Measurements from ENCODE around the gene FOXL1.

The FOXL1 gene

DNA sequence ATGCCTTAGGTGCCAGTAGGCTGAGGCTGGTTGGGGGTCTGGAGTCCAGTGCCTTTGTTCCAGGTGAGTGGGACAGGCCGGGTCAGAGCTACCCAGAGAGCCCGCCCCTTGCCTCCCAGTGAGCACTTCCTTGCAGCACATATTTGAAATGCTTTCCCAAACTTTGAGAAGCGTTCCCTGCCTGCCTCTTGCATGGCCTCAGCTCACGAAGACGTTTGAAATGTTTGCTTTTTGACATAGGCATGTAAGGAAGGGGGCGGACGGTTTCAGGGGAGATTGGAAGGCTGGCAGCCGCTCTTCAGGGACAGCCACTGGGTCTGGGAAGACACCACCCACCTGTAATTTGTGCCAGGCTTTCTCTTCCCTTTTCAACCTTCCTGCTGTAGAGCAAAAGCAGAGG, 5.1 kb upstream of the FOXL1 start:
- TF ChIP-seq, protein P1, sequence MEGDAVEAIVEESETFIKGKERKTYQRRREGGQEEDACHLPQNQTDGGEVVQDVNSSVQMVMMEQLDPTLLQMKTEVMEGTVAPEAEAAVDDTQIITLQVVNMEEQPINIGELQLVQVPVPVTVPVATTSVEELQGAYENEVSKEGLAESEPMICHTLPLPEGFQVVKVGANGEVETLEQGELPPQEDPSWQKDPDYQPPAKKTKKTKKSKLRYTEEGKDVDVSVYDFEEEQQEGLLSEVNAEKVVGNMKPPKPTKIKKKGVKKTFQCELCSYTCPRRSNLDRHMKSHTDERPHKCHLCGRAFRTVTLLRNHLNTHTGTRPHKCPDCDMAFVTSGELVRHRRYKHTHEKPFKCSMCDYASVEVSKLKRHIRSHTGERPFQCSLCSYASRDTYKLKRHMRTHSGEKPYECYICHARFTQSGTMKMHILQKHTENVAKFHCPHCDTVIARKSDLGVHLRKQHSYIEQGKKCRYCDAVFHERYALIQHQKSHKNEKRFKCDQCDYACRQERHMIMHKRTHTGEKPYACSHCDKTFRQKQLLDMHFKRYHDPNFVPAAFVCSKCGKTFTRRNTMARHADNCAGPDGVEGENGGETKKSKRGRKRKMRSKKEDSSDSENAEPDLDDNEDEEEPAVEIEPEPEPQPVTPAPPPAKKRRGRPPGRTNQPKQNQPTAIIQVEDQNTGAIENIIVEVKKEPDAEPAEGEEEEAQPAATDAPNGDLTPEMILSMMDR (IDR thresholded peaks at IDR 0.05; ENCODE audit: insufficient read depth, missing control alignments) = no peak
- no peak for DNase-seq (ENCODE audit: insufficient read length, low spot score)
- FAIRE-seq = no peak

- no peak for FAIRE-seq
- TF ChIP-seq, protein P1 (IDR thresholded peaks at IDR 0.05; ENCODE audit: insufficient read depth, missing control alignments) = no peak
- no peak for DNase-seq (ENCODE audit: insufficient read length, low spot score)
Measured at GRCh38 chr16:86573646-86574508, 4.5 kb upstream of the FOXL1 start.

DNA sequence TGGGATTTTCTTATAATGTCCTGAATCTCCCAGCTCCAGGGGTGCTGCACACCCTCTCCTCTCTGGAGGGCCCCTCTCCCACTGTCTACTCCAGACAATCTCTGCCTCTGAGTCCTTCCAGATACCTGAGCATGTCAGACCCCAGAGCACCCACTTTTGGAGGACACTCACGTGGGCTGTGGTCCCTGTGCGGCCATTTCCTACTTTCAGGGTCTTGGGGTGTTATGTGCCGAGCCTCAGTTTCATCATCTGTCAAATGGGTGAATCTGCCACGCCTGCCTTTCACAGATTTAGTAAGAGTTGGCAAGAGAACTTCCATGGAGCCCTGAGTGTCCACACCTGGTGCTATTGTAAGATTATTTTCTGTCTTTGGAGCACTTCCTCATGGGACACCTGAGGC, 3.7 kb upstream of the FOXL1 start:
- TF ChIP-seq, protein P1 (IDR thresholded peaks at IDR 0.05; ENCODE audit: insufficient read depth, missing control alignments) = no peak
- FAIRE-seq = no peak
- DNase-seq (ENCODE audit: insufficient read length, low spot score) = no peak

DNA sequence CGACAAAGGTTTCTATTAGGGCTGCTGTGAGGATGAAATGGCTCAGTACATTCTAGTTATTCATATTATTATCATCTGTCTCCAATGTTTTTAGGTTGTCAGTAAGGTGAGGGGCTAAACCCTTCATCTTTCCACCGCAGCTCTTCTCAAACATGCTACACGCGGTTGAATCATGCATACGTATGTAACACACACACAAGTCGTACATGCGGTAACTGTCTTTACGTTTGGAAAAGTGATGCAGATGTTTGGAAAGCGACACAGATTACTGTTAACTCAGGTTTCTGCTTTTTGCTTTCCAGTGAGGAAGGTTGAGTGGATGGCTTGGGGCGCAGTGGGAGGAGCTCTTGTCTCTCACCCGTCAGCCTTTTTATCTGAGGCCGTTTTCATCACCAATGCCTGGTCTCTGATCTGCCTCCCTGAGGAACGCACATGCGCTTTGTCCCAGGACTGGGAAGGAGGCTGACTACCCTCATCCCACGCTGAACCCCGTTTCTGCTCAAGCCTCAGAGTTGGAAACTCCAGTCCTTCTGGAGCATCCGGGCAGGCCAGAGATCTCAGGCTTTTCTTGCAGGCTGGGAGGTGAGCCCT, 3.2 kb upstream of the FOXL1 start:
- TF ChIP-seq, protein P1 (IDR thresholded peaks at IDR 0.05; ENCODE audit: insufficient read depth, missing control alignments) = no peak
- no peak for DNase-seq (ENCODE audit: insufficient read length, low spot score)
- no peak for FAIRE-seq

GRCh38 chr16:86575754-86576557, 2.4 kb upstream of the FOXL1 start:
- no peak for DNase-seq (ENCODE audit: insufficient read length, low spot score)
- FAIRE-seq = no peak
- TF ChIP-seq, protein P1 (IDR thresholded peaks at IDR 0.05; ENCODE audit: insufficient read depth, missing control alignments) = no peak

DNA sequence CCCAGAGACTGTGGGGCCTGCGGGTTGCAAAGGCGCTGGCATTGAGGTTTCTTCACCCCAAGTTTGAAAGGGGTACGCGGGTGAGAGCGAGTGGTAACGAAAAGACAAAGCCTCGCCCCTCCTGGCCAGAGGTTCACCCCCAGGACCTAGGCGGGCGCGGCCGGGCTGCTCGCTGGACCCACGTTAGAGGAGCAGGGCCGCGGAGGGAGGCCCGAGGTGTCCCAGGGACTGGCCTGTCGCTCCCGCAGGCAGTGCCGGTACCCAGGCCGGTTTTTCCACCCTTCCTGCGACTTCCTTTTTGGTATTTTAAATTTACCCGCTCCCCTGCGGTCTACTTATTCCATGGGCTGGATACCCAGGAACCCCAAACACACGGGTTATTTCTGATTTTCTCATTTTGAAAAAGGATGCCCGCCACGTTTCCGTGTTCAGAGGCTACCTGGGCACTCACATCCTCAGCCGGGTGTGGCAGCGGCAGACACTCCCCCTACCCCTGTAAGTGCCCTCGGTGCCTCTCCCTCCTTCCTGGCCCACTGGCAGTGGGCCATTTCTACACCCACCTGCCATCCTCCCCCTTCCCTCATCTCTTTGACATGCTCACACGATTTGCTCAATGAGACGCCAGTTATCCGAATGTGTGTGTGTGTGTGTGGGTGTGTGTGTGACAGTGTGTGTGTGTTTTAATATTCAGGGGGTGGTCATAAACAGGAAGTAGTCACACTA, 1.6 kb upstream of the FOXL1 start:
- DNase-seq (ENCODE audit: insufficient read length, low spot score) = no peak
- TF ChIP-seq, protein P1 (IDR thresholded peaks at IDR 0.05; ENCODE audit: insufficient read depth, missing control alignments) = no peak
- no peak for FAIRE-seq
